GM13977 (cell line): ENCODE results near the gene ZFYVE19.

Experiments used
- DNase-seq: peaks from one replicate; pipeline ENCODE4 v3.0.0; 2012; ENCODE audit warnings: low spot score
- in situ Hi-C: fragments of 300-500 bp; cut with MboI; formaldehyde crosslinking; loops from one replicate; pipeline ENCODE4 v1.12.0; 2022; ENCODE audit warnings: low sequenced_read_pairs, low pct_unique_long_range_greater_than_20kb, mixed read lengths, inconsistent platforms; ENCODE audit not compliant: unreplicated experiment
- TF ChIP-seq, protein P1 (sequence below): IDR thresholded peaks from 2 replicates; pipeline ENCODE4 v1.5.1; 2012; ENCODE audit warnings: mild to moderate bottlenecking, control low read depth; ENCODE audit not compliant: insufficient read depth; ENCODE audit errors: extremely low read depth, missing control alignments

The ZFYVE19 gene

DNA sequence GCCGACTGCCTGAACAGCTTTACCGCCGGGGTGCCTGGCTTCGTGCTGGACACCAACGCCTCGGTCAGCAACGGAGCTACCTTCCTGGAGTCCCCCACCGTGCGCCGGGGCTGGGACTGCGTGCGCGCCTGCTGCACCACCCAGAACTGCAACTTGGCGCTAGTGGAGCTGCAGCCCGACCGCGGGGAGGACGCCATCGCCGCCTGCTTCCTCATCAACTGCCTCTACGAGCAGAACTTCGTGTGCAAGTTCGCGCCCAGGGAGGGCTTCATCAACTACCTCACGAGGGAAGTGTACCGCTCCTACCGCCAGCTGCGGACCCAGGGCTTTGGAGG, 37.8 kb downstream of the ZFYVE19 start:
- in situ Hi-C loops: no loop called here
- DNase-seq: peak; percentile 66
- TF ChIP-seq, protein P1, sequence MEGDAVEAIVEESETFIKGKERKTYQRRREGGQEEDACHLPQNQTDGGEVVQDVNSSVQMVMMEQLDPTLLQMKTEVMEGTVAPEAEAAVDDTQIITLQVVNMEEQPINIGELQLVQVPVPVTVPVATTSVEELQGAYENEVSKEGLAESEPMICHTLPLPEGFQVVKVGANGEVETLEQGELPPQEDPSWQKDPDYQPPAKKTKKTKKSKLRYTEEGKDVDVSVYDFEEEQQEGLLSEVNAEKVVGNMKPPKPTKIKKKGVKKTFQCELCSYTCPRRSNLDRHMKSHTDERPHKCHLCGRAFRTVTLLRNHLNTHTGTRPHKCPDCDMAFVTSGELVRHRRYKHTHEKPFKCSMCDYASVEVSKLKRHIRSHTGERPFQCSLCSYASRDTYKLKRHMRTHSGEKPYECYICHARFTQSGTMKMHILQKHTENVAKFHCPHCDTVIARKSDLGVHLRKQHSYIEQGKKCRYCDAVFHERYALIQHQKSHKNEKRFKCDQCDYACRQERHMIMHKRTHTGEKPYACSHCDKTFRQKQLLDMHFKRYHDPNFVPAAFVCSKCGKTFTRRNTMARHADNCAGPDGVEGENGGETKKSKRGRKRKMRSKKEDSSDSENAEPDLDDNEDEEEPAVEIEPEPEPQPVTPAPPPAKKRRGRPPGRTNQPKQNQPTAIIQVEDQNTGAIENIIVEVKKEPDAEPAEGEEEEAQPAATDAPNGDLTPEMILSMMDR: no peak

DNA sequence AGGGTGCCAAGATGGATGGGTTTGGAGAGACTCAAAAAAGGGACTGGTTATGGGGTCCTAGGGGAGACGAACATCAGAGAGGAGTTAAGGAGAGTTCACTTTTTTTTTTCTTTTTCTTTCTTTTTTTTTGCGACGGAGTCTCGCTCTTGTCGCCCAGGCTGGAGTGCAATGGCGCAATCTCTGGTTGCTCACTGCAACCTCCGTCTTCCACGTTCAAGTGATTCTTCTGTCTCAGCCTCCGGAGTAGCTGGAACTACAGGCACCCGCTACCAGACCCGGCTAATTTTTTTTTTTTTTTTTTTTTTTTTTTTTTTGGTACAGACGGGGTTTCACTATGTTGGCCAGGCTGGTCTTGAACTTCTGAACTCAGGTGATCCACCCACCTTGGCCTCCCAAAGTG, 38.1 kb downstream of the ZFYVE19 start:
- TF ChIP-seq, protein P1: no peak
- in situ Hi-C loops: no loop called here
- no peak for DNase-seq

DNA sequence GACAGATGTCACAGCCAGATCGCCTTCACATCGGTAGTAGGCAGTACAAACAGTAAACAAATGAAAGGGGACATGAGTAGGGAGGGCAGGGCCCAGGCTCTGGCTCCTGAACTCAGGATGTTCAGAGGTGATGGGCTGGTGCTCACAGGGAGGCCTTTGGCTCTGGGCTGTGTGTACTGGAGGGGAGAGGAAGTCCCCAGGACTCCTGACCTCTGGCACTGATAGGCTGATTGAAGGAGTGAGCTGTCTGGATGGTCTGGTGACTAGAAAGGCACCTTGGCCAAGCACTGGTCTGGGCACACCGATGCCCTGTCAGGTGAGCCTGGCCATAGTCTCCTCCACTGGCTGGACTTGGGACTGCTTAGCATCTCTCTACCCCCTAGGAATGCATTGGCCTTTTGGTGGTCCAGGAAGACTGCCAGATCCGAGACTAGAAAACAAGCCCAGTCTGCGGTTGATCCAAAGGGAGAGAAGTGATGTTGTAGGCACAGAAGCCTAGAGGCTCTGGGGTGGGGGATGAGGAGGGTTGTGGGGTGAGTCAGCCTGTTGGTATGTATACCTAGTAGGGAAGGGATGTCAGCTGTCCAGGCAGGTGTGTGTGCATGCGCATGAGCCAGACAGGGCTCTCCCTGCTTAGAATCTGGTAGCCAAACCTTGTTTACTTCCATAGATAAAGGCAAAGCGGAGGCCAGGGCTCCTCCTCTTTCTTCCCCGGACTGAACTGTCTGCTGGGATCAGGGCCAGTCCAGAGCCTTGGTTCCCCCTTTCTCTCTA, 38.8 kb downstream of the ZFYVE19 start:
- no peak for DNase-seq
- TF ChIP-seq, protein P1: no peak
- in situ Hi-C loops: no loop called here

DNA sequence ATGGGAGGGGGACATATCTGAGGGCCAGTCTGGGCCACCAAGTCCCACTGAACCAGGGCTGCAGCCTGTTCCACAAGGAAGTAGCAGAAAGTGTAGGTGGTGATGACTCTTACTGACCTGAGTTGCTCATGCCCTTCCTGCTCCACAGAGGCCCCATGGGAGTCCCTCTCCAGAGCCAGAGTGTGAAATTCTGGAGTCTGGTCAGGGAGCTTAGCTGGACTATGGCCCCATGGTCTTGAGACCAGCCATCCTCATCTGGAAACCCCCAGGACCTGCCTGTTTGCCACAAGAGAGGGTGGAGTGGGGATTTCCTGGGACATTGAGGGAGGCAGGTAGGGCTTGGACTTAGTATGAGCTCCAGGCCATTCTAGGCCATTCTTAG, 39.9 kb downstream of the ZFYVE19 start:
- in situ Hi-C loops: no loop called here
- TF ChIP-seq, protein P1: no peak
- peak; percentile 34 for DNase-seq

DNA sequence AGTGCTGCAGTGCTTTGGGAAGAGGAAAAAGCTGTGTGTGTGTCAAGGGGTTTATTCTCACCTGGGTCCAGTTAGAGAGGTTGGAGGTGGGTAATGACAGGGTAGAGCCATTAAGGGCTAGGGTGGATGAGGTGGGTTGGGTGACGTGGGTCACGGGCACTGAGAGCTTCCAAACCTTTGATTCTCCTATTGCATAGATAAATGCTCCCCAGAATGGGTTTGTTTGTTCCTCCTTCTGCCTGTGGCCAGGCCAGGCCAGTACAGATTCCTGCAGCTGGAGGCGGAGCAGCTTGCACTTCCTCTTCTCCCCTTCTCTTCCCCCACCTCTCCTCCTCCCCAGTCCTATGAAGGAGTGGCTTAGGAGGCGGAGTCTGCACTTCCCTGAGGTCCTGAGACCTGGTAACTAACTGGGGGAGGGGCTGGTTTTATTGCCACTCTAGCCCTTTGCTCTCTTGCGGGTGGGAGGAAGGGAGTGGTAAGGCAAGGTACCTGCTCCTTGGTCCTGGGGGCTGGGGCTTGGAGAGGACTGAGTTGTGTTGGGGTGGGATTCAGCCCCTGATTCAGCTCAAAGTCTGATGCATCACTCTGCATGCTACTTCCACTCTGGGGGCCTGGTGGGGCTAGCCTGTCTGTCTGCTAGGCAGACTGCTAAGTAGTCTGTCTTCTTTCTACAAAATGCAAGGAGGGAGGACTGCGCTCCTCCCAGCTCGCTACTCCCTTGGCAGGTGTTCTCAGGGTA, 40.5 kb downstream of the ZFYVE19 start:
- TF ChIP-seq, protein P1: no peak
- in situ Hi-C loops: no loop called here
- DNase-seq: peak; percentile 73

DNA sequence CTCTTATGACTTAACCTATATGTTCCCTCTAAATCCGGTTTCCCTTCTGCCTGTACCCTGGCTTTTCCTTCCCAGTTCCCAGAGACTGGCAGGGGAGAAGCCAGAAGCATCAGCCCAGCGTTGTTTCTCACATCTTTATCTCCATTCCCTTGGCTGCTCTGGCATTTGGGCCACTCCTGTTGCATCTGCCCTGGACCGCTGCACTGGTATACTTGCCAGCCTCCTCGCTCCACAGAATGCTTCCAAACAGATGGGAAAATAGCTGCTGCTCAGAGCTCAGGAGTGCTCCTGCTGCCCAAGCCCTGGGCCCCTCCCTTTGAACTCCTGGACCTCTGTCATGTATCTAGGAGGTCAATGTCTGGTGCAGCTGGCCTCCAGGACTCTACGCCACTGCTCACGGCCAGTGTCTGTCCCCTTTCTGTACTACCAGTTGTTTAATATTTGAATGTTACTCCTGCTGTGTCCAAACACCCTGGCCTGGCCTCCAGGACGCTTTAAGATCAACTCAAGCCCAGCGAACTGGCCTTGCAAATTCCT, 43.8 kb downstream of the ZFYVE19 start:
- DNase-seq: no peak
- TF ChIP-seq, protein P1: no peak
- in situ Hi-C loops: no loop called here
